Activated CD4-positive, alpha-beta memory T cell treated with anti-CD3 and anti-CD28 coated beads, Interleukin-2, amount 10 ng/mL, durations not matched to agents 7 days and 5 days (primary cell): ENCODE results near the gene VNN1. TPM values are rescaled to one million over a fixed set of nuclear protein-coding genes. Genes with fewer than 3 reads are reported as not detected.
"Not testable (repeated sequence)": the region's sequence is repeated elsewhere in the genome, so short reads cannot be mapped to it uniquely, and the experiment has no call there.

Source experiments
- CTCF ChIA-PET: fragments of 350-600 bp; sonication (Branson Sonifier 250); formaldehyde crosslinking; loops from one replicate; lab custom pipeline; 2021; ENCODE audit warnings: antibody characterized with exemption, inconsistent platforms; lab: Charles Lee
- POLR2A ChIA-PET: fragments of 350-600 bp; sonication (Branson Sonifier 250); formaldehyde crosslinking; loops from one replicate; lab custom pipeline; 2021; ENCODE audit warnings: antibody characterized with exemption; lab: Charles Lee
- DNase-seq: peaks from one replicate; pipeline ENCODE4 v3.0.0-alpha.2; 2020
- H3K27ac Mint-ChIP-seq: one replicate; pipeline ENCODE4 v1.8.0; 2021; ENCODE audit warnings: mild to moderate bottlenecking, mixed read lengths
- H3K27me3 Mint-ChIP-seq: one replicate; pipeline ENCODE4 v1.8.0; 2021; ENCODE audit warnings: mixed read lengths
- H3K36me3 Mint-ChIP-seq: one replicate; pipeline ENCODE4 v1.8.0; 2021; ENCODE audit warnings: low read depth, mixed read lengths
- H3K4me1 Mint-ChIP-seq: one replicate; pipeline ENCODE4 v1.8.0; 2021; ENCODE audit warnings: mixed read lengths
- H3K4me3 Mint-ChIP-seq: one replicate; pipeline ENCODE4 v1.8.0; 2021; ENCODE audit warnings: mild to moderate bottlenecking, mixed read lengths
- H3K9me3 Mint-ChIP-seq: one replicate; pipeline ENCODE4 v1.8.0; 2021; ENCODE audit warnings: mixed read lengths
- total RNA-seq, 2 experiments: library from RNA; stranded (reverse); gene quantifications; one replicate each; pipeline ENCODE4 v1.2.3, GENCODE V29; 2021

VNN1 gene
- total RNA-seq, 2 experiments from 2014 or later = not detected

DNA sequence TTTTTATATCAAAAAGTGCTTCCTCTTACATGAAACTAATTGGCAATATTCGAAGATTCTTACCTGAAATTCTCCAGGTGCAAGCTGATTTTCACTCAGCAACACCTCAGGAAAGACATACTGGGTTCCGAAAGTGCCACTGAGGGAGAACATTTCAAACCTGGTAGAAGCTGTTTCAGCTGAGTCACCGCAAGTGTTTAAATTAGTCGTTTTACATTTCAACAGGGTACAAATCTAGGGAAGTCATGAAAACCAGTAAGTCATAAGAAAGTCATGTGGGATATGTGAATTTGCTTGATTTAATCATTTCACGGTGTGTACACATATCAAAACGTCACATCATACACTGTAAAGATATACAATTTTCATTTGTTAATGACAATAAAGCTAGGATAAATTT lies 29.6 kb downstream of the VNN1 start:
- ChIA-PET POLR2A (no interaction called here), CTCF (no interaction called here)
- no peaks in the 10 kb centered on the region for H3K9me3 Mint-ChIP-seq
- peaks cover 28% of the 10 kb centered on the region for H3K27me3 Mint-ChIP-seq
- DNase-seq = no peak
- no peak overlapping the region for H3K27ac Mint-ChIP-seq
- no peak overlapping the region for H3K4me3 Mint-ChIP-seq
- H3K36me3 Mint-ChIP-seq = no peaks in the 10 kb centered on the region
- H3K4me1 Mint-ChIP-seq = peaks cover 7% of the 10 kb centered on the region

GRCh38 chr6:132683543-132683942 lies 30.3 kb downstream of the VNN1 start:
- Mint-ChIP-seq H3K4me3 (no peak overlapping the region), H3K4me1 (peaks cover 15% of the 10 kb centered on the region), H3K9me3 (no peaks in the 10 kb centered on the region), H3K27me3 (peaks cover 24% of the 10 kb centered on the region), H3K27ac (no peak overlapping the region), H3K36me3 (peaks cover 2% of the 10 kb centered on the region)
- CTCF ChIA-PET = no interaction called here
- POLR2A ChIA-PET = no interaction called here
- DNase-seq = no peak

GRCh38 chr6:132679094-132679493 lies 34.8 kb downstream of the VNN1 start:
- H3K27ac Mint-ChIP-seq, H3K4me3 Mint-ChIP-seq, H3K36me3 Mint-ChIP-seq, DNase-seq, POLR2A ChIA-PET, H3K9me3 Mint-ChIP-seq: not testable (repeated sequence)
- CTCF ChIA-PET = interaction anchor here (1.3 to 2.9 kb wide), 3 partner anchors 9 to 119 kb away, joined by 3 to 12 read pairs (median 9); partner anchors contain the start of gene SLC18B1
- Mint-ChIP-seq H3K27me3 (peaks cover 16% of the 10 kb centered on the region), H3K4me1 (peaks cover 38% of the 10 kb centered on the region)

DNA sequence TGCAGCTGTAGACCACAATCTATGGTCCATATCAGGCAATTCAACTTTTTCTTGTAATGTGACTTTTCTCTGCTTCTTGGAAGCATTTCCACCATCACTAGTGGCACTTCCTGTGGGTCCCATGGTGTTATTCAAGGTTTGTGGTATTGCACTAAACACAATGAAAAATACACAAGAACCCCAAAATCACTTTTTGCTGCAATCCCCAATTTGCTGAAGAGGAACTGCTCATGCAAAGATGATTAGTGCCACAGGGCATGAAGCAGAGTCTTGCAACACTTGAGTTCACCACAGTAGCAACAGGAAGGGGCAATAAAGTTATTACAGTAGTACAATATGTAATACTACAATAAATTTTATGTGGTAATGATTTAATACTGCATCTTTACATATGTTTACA lies 38.1 kb downstream of the VNN1 start:
- CTCF ChIA-PET = no interaction called here

DNA sequence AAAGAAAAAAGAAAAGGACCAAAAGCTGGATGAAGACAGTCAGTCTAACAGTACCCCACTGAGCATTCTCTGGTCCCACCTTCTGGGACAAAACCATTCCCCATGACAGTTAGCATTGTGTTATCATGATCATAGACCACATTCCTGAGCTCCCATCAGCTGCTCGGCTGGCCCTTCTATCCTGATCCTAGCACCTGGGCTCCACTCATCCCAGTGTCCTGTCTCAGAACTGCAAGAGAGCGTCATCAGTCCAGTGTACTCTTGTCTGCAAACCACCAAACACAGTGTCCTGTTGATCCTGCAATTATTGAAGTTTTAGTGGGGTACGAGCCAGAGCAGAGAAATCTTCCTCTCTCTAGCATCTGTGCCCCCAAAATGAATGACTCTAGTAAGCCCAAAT lies 38.9 kb downstream of the VNN1 start:
- Mint-ChIP-seq H3K4me3 (no peak overlapping the region), H3K27ac (no peak overlapping the region), H3K4me1 (peaks cover 37% of the 10 kb centered on the region), H3K9me3 (peaks cover 3% of the 10 kb centered on the region), H3K27me3 (peaks cover 12% of the 10 kb centered on the region), H3K36me3 (peaks cover 7% of the 10 kb centered on the region)
- POLR2A ChIA-PET = no interaction called here
- DNase-seq = no peak
- CTCF ChIA-PET = no interaction called here

More for the DNA sequence above, 38.1 kb downstream of the VNN1 start:
- POLR2A ChIA-PET = no interaction called here
- H3K27ac Mint-ChIP-seq = no peak overlapping the region
- peaks cover 7% of the 10 kb centered on the region for H3K36me3 Mint-ChIP-seq
- peak; percentile 29 for DNase-seq
- peaks cover 3% of the 10 kb centered on the region for H3K9me3 Mint-ChIP-seq
- H3K27me3 Mint-ChIP-seq = peaks cover 12% of the 10 kb centered on the region
- H3K4me3 Mint-ChIP-seq = no peak overlapping the region
- peaks cover 36% of the 10 kb centered on the region for H3K4me1 Mint-ChIP-seq

- DNase-seq = no peak
- H3K9me3 Mint-ChIP-seq = peaks cover 3% of the 10 kb centered on the region
- H3K4me1 Mint-ChIP-seq = peaks cover 29% of the 10 kb centered on the region
- ChIA-PET CTCF (interaction anchor here (1.2 to 2.0 kb wide), 3 partner anchors 125 to 289 kb away, joined by 4 to 5 read pairs (median 4); partner anchors contain the start of gene SLC18B1), POLR2A (no interaction called here)
- H3K27me3 Mint-ChIP-seq = peaks cover 12% of the 10 kb centered on the region
- H3K4me3 Mint-ChIP-seq = no peak overlapping the region
- peaks cover 5% of the 10 kb centered on the region for H3K36me3 Mint-ChIP-seq
- no peak overlapping the region for H3K27ac Mint-ChIP-seq
Observed at GRCh38 chr6:132673376-132674094, 40.3 kb downstream of the VNN1 start.

DNA sequence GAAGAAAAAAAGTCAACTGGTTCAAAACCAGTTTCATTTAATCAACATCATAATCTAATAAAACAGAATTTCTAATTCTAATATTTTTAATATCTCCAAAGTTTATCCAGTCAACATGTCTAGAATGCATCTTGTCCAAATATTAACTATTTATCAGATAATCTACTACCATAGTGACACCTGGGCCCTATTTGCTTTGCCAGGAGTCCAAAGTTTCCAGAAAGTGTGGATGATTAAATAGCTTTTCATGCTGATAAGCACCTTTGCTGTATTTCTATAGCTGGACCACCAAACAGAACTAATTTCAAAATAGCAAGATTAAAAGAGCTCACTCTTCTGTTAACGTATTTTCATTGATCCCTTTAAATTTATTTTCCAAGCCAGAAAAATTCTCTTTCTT lies 42.6 kb downstream of the VNN1 start:
- Mint-ChIP-seq H3K4me1 (peaks cover 20% of the 10 kb centered on the region), H3K27ac (no peak overlapping the region), H3K36me3 (no peaks in the 10 kb centered on the region), H3K27me3 (peaks cover 12% of the 10 kb centered on the region), H3K9me3 (no peaks in the 10 kb centered on the region), H3K4me3 (no peak overlapping the region)
- ChIA-PET POLR2A (interaction anchor here (1.0 to 2.8 kb wide), 4 partner anchors 92 to 143 kb away, joined by 3 to 11 read pairs (median 6); partner anchors contain the start of genes RPS12 and SLC18B1), CTCF (interaction anchor here (0.9 to 4.9 kb wide), 8 partner anchors 8 to 138 kb away, joined by 3 to 55 read pairs (median 11); partner anchors contain the start of genes SLC18B1 and TAAR1)
- no peak for DNase-seq

DNA sequence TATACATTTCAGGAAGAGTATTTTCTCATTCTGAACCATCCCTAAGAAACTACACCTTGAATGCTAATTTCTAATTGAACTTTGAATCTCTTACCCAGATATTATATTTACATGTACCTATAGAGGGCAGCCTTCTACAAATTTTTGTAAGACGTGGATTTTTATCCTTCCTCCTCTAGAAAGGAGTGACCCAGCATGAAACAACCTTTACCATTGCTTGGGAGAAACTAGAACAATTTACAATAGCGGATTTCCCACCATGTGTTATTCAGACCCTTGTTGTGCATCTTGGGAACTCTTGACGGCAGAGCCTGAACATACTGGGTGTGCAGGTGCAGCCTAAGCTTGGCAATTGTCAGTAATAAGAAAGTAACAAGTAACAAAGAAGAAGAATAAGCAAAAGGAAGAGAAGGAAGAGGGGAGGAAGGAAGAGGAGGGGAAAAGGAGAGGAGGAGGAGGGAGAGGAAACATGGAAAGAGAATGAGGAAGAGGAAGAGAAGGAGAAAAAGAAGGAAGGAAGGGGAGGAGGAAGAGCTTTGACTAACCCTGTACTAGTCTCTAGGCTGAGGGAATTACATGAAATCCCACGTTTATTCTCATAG lies 44.1 kb downstream of the VNN1 start:
- CTCF ChIA-PET = interaction anchor here (0.6 to 4.9 kb wide), 25 partner anchors 9 to 378 kb away, joined by 3 to 55 read pairs (median 6); partner anchors contain the start of genes SLC18B1 and TAAR1

DNA sequence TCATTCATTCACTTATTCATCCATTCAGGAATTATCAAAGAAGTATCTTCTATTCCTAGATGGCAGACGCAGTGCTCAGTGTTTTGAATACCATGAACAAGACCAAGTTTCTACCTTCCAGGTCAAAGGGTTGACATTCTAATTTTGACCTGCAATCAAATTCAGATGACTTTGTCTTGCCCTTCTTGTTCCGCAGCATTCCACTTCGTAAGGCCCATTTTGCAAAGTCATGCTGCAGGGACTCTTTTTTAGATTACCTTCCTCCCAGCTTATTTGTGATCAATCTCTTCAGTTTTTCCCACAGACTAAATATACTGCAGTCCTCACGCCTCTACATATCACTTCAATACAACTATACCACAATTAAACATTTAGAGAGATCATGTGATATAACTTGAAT lies 47.7 kb downstream of the VNN1 start:
- DNase-seq = no peak
- CTCF ChIA-PET = interaction anchor here (0.6 kb wide), 1 partner anchor 135 kb away, joined by 5 read pairs; no protein-coding TSS in a partner anchor
- Mint-ChIP-seq H3K27ac (no peak overlapping the region), H3K27me3 (peaks cover 3% of the 10 kb centered on the region), H3K36me3 (no peaks in the 10 kb centered on the region), H3K9me3 (no peaks in the 10 kb centered on the region), H3K4me3 (no peak overlapping the region), H3K4me1 (peaks cover 5% of the 10 kb centered on the region)
- POLR2A ChIA-PET = no interaction called here

More for the DNA sequence above, 44.1 kb downstream of the VNN1 start:
- no peak for DNase-seq
- Mint-ChIP-seq H3K4me1 (peaks cover 9% of the 10 kb centered on the region), H3K4me3 (no peak overlapping the region), H3K9me3 (no peaks in the 10 kb centered on the region), H3K36me3 (no peaks in the 10 kb centered on the region), H3K27ac (no peak overlapping the region), H3K27me3 (peaks cover 11% of the 10 kb centered on the region)
- POLR2A ChIA-PET = interaction anchor here (1.2 to 2.8 kb wide), 4 partner anchors 83 to 145 kb away, joined by 3 to 11 read pairs (median 6); partner anchors contain the start of gene RPS12

GRCh38 chr6:132664309-132665034 lies 49.4 kb downstream of the VNN1 start:
- H3K4me1 Mint-ChIP-seq = no peaks in the 10 kb centered on the region
- ChIA-PET CTCF (no interaction called here), POLR2A (no interaction called here)
- no peaks in the 10 kb centered on the region for H3K9me3 Mint-ChIP-seq
- H3K27me3 Mint-ChIP-seq = peaks cover 3% of the 10 kb centered on the region
- no peak overlapping the region for H3K4me3 Mint-ChIP-seq
- DNase-seq = no peak
- no peaks in the 10 kb centered on the region for H3K36me3 Mint-ChIP-seq
- H3K27ac Mint-ChIP-seq = no peak overlapping the region

DNA sequence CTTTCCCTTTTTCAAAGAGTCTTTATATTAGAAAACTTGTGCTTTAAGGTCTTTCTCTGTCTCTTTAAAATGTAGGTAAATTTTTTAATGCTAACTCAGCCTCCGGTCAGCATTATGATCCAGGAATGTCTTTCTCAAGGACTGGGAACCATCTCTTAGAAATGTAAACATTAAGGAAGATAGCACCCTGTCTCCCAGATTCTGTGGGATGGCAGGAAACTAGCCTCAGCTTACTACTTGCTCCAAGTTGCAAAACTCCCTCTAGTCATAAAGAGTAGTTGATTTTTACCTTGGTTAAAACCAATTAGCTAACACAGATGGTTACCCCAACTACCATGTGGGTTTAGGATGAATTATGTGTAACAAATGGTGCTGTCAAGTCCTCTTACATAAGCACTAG lies 50.2 kb downstream of the VNN1 start:
- POLR2A ChIA-PET = no interaction called here
- H3K4me3 Mint-ChIP-seq = no peak overlapping the region
- H3K27me3 Mint-ChIP-seq = peaks cover 3% of the 10 kb centered on the region
- H3K36me3 Mint-ChIP-seq = no peaks in the 10 kb centered on the region
- H3K9me3 Mint-ChIP-seq = no peaks in the 10 kb centered on the region
- no peak for DNase-seq
- H3K27ac Mint-ChIP-seq = no peak overlapping the region
- CTCF ChIA-PET = no interaction called here
- H3K4me1 Mint-ChIP-seq = no peaks in the 10 kb centered on the region

GRCh38 chr6:132661906-132662305 lies 51.9 kb downstream of the VNN1 start:
- CTCF ChIA-PET = no interaction called here
- POLR2A ChIA-PET = no interaction called here
- Mint-ChIP-seq H3K27me3 (peaks cover 3% of the 10 kb centered on the region), H3K36me3 (no peaks in the 10 kb centered on the region), H3K4me1 (no peaks in the 10 kb centered on the region), H3K27ac (no peak overlapping the region), H3K4me3 (no peak overlapping the region), H3K9me3 (no peaks in the 10 kb centered on the region)
- no peak for DNase-seq

- H3K9me3 Mint-ChIP-seq = no peaks in the 10 kb centered on the region
- H3K4me3 Mint-ChIP-seq = no peak within 1 kb of the TSS
- no peak for DNase-seq
- H3K4me1 Mint-ChIP-seq = no peaks in the 10 kb centered on the region
- H3K27ac Mint-ChIP-seq = no peak within 1 kb of the TSS
- ChIA-PET POLR2A (no interaction called here), CTCF (interaction anchor here (2.5 kb wide), 1 partner anchor 11 kb away, joined by 12 read pairs; no protein-coding TSS in a partner anchor)
- H3K36me3 Mint-ChIP-seq = no peaks in the 10 kb centered on the region
- H3K27me3 Mint-ChIP-seq = peaks cover 12% of the 10 kb centered on the region
Observed at GRCh38 chr6:132659082-132659481, 54.8 kb downstream of the VNN1 start, which contains the start of gene TAAR1. TSS of gene TAAR1 (minus strand) at chr6:132659182. CDS start at chr6:132646003, 13,179 bp downstream.
